Measurements from ENCODE around the gene CRELD2. TPM values are rescaled to one million over a fixed set of nuclear protein-coding genes. Genes with fewer than 3 reads are reported as not detected.

CRELD2 gene
- total and polyA plus RNA-seq, 2 of the 13 experiments (the other 11 are each of a cell fraction or from before 2014, with no cell fraction given): 17.2 to 44.7 TPM

- TF ChIP-seq EP300 (IDR thresholded peaks at IDR 0.05; ENCODE audit: low read depth in 2 of 2, low read length in 2 of 2): 0 out of 4 replicates have a peak, but pooled peaks of 1 of the 2 experiments have one; percentile 20
- TF ChIP-seq EP300 (CRISPR knock-in tag; IDR thresholded peaks at IDR 0.05; ENCODE audit: borderline replicate concordance): peak; percentile 24; the same call in 1 of the 2 replicates
- TF ChIP-seq ATF6 (CRISPR knock-in tag; conservative IDR thresholded peaks at IDR 0.05): no peak
- TF ChIP-seq NCOA2 (CRISPR knock-in tag; IDR thresholded peaks at IDR 0.05): 0 out of 2 replicates have a peak, but pooled peaks have one; percentile 12
- no peak for TF ChIP-seq ARNT (IDR thresholded peaks at IDR 0.05)
- no peak for TF ChIP-seq ZNF224 (CRISPR knock-in tag; IDR thresholded peaks at IDR 0.05)
- no peak; the same call in 1 of the 2 replicates for TF ChIP-seq ZNF264 (CRISPR knock-in tag; IDR thresholded peaks at IDR 0.05)
- TF ChIP-seq CHD2 (IDR thresholded peaks at IDR 0.05; ENCODE audit: low read depth, low read length): no peak
- TF ChIP-seq SAP130 (CRISPR knock-in tag; IDR thresholded peaks at IDR 0.05; ENCODE audit: low read depth): peak; percentile 85
- TF ChIP-seq POLR2AphosphoS2 (IDR thresholded peaks at IDR 0.05; ENCODE audit: low read depth, low read length): peak; percentile 35; the same call in 1 of the 2 replicates
- TF ChIP-seq JUND (CRISPR knock-in tag; IDR thresholded peaks at IDR 0.05): no peak
- no peak for TF ChIP-seq KDM3A (CRISPR knock-in tag; IDR thresholded peaks at IDR 0.05; ENCODE audit: low read depth)
- peak; percentile 69 for TF ChIP-seq RARA (CRISPR knock-in tag; IDR thresholded peaks at IDR 0.05)
- 0 out of 2 replicates have a peak, but pooled peaks have one; percentile 31 for TF ChIP-seq HOXA3 (CRISPR knock-in tag; IDR thresholded peaks at IDR 0.05)
- no peak for TF ChIP-seq SMC3 (IDR thresholded peaks at IDR 0.05; ENCODE audit: low read length)
- no peak for TF ChIP-seq ZNF7 (CRISPR knock-in tag; IDR thresholded peaks at IDR 0.05)
- peak; percentile 38 for TF ChIP-seq IRF9 (CRISPR knock-in tag; IDR thresholded peaks at IDR 0.05; ENCODE audit: borderline replicate concordance)
- no peak for TF ChIP-seq ZNF432 (CRISPR knock-in tag; IDR thresholded peaks at IDR 0.05; ENCODE audit: borderline replicate concordance)
- no peak for TF ChIP-seq NONO (IDR thresholded peaks at IDR 0.05)
- TF ChIP-seq NONO (CRISPR knock-in tag; conservative IDR thresholded peaks at IDR 0.05): 0 out of 2 replicates have a peak, but pooled peaks have one; percentile 21
- peak; percentile 48; the same call in 1 of the 2 replicates for TF ChIP-seq SPEN (CRISPR knock-in tag; IDR thresholded peaks at IDR 0.05; ENCODE audit: low read depth)
- no peak for TF ChIP-seq JUNB (CRISPR knock-in tag; IDR thresholded peaks at IDR 0.05; ENCODE audit: borderline replicate concordance)
- TF ChIP-seq ZNF747 (CRISPR knock-in tag; IDR thresholded peaks at IDR 0.05; ENCODE audit: borderline replicate concordance): no peak
- TF ChIP-seq ZNF788 (CRISPR knock-in tag; IDR thresholded peaks at IDR 0.05; ENCODE audit: borderline replicate concordance): peak; percentile 29; the same call in 1 of the 2 replicates
- no peak for TF ChIP-seq ZNF234 (CRISPR knock-in tag; conservative IDR thresholded peaks at IDR 0.05)
- TF ChIP-seq ZNF619 (CRISPR knock-in tag; IDR thresholded peaks at IDR 0.05): 0 out of 2 replicates have a peak, but pooled peaks have one; percentile 31
- peak in 1 of 2 experiments; percentile 36; a peak in 1 of 4 replicates for TF ChIP-seq KLF16 (CRISPR knock-in tag; IDR thresholded peaks at IDR 0.05)
- TF ChIP-seq ZNF691 (CRISPR knock-in tag; IDR thresholded peaks at IDR 0.05; ENCODE audit: borderline replicate concordance, low read depth): no peak
Observed at GRCh38 chr22:49958931-49959781, 40.7 kb downstream of the CRELD2 start (continued).

Data from HepG2 (cell line).